Measurements from ENCODE around the gene SLC29A2.
"Not testable (repeated sequence)": the region's sequence is repeated elsewhere in the genome, so short reads cannot be mapped to it uniquely, and the experiment has no call there.

The SLC29A2 gene

GRCh38 chr11:66393954-66394353, 22.4 kb upstream of the SLC29A2 start:
- POLR2A ChIA-PET: interaction anchor here (1.5 kb wide), 1 partner anchor 283 kb away, joined by 3 read pairs; no protein-coding TSS in a partner anchor
- DNase-seq (ENCODE audit: extremely low spot score): no peak
- CTCF ChIA-PET: interaction anchor here (0.7 to 1.1 kb wide), 2 partner anchors 24 to 30 kb away, joined by 3 to 6 read pairs; no protein-coding TSS in a partner anchor
- no peak for TF ChIP-seq CTBP1 (IDR thresholded peaks at IDR 0.05; ENCODE audit: borderline replicate concordance)
- no peak for TF ChIP-seq L3MBTL2 (conservative IDR thresholded peaks at IDR 0.05)
- TF ChIP-seq ELF4 (IDR thresholded peaks at IDR 0.05): no peak
- no peak for TF ChIP-seq TARDBP (IDR thresholded peaks at IDR 0.05)
- TF ChIP-seq FOXK2 (IDR thresholded peaks at IDR 0.05): no peak
- no peak for TF ChIP-seq SUZ12 (IDR thresholded peaks at IDR 0.05)
- no peak for TF ChIP-seq ZNF384 (IDR thresholded peaks at IDR 0.05)
- no peak for TF ChIP-seq SP1 (IDR thresholded peaks at IDR 0.05)
- no peak for TF ChIP-seq FOXA1 (IDR thresholded peaks at IDR 0.05)
- TF ChIP-seq BHLHE40 (IDR thresholded peaks at IDR 0.05; ENCODE audit: borderline replicate concordance): no peak
- TF ChIP-seq HDGF (IDR thresholded peaks at IDR 0.05; ENCODE audit: borderline replicate concordance): no peak
- TF ChIP-seq LEF1 (IDR thresholded peaks at IDR 0.05; ENCODE audit: borderline replicate concordance): no peak
- no peak for TF ChIP-seq FOXM1 (IDR thresholded peaks at IDR 0.05; ENCODE audit: borderline replicate concordance)
- no peak for TF ChIP-seq NFRKB (IDR thresholded peaks at IDR 0.05)
- TF ChIP-seq ARNT (IDR thresholded peaks at IDR 0.05): no peak
- TF ChIP-seq PKNOX1 (IDR thresholded peaks at IDR 0.05): no peak

GRCh38 chr11:66391322-66391721, 19.8 kb upstream of the SLC29A2 start:
- ChIA-PET CTCF (no interaction called here), POLR2A (no interaction called here)
- no peak for DNase-seq (ENCODE audit: extremely low spot score)
- TF ChIP-seq L3MBTL2 (conservative IDR thresholded peaks at IDR 0.05) (no peak), ELF4 (IDR thresholded peaks at IDR 0.05) (no peak), FOXM1 (IDR thresholded peaks at IDR 0.05; ENCODE audit: borderline replicate concordance) (no peak), FOXK2 (IDR thresholded peaks at IDR 0.05) (no peak), TARDBP (IDR thresholded peaks at IDR 0.05) (no peak), BHLHE40 (IDR thresholded peaks at IDR 0.05; ENCODE audit: borderline replicate concordance) (no peak), ZNF384 (IDR thresholded peaks at IDR 0.05) (no peak), PKNOX1 (IDR thresholded peaks at IDR 0.05) (no peak), SP1 (IDR thresholded peaks at IDR 0.05) (no peak), NFRKB (IDR thresholded peaks at IDR 0.05) (no peak), CTBP1 (IDR thresholded peaks at IDR 0.05; ENCODE audit: borderline replicate concordance) (no peak), FOXA1 (IDR thresholded peaks at IDR 0.05) (no peak), SUZ12 (IDR thresholded peaks at IDR 0.05) (no peak), HDGF (IDR thresholded peaks at IDR 0.05; ENCODE audit: borderline replicate concordance) (no peak)

GRCh38 chr11:66388780-66389386, 17.3 kb upstream of the SLC29A2 start:
- DNase-seq (ENCODE audit: extremely low spot score): peak; percentile 61
- TF ChIP-seq ARNT (IDR thresholded peaks at IDR 0.05) (no peak), CTBP1 (IDR thresholded peaks at IDR 0.05; ENCODE audit: borderline replicate concordance) (no peak), FOXA1 (IDR thresholded peaks at IDR 0.05) (no peak), NFRKB (IDR thresholded peaks at IDR 0.05) (no peak), L3MBTL2 (conservative IDR thresholded peaks at IDR 0.05) (no peak), LEF1 (IDR thresholded peaks at IDR 0.05; ENCODE audit: borderline replicate concordance) (no peak), ZNF384 (IDR thresholded peaks at IDR 0.05) (no peak), ELF4 (IDR thresholded peaks at IDR 0.05) (no peak), BHLHE40 (IDR thresholded peaks at IDR 0.05; ENCODE audit: borderline replicate concordance) (no peak), SP1 (IDR thresholded peaks at IDR 0.05) (no peak), TARDBP (IDR thresholded peaks at IDR 0.05) (no peak), PKNOX1 (IDR thresholded peaks at IDR 0.05) (no peak), HDGF (IDR thresholded peaks at IDR 0.05; ENCODE audit: borderline replicate concordance) (no peak), FOXK2 (IDR thresholded peaks at IDR 0.05) (no peak), SUZ12 (IDR thresholded peaks at IDR 0.05) (no peak)
- ChIA-PET POLR2A (interaction anchor here (0.9 to 1.5 kb wide), 4 partner anchors 16 to 50 kb away, joined by 3 to 5 read pairs (median 4); partner anchors contain the start of genes MRPL11 and SLC29A2), CTCF (interaction anchor here (0.6 to 1.7 kb wide), 18 partner anchors 9 to 103 kb away, joined by 3 to 9 read pairs (median 3); partner anchors contain the start of gene MRPL11)

GRCh38 chr11:66386171-66387069, 14.9 kb upstream of the SLC29A2 start:
- peak; percentile 68 for DNase-seq (ENCODE audit: extremely low spot score)
- TF ChIP-seq ELF4 (IDR thresholded peaks at IDR 0.05): no peak
- TF ChIP-seq PKNOX1 (IDR thresholded peaks at IDR 0.05): peak; percentile 85
- CTCF ChIA-PET: interaction anchor here (0.7 to 3.4 kb wide), 21 partner anchors 9 to 1672 kb away, joined by 3 to 31 read pairs (median 5); partner anchors contain the start of gene MRPL11
- POLR2A ChIA-PET: interaction anchor here (1.0 to 4.4 kb wide), 5 partner anchors 15 to 252 kb away, joined by 3 to 19 read pairs (median 3); partner anchors contain the start of genes RBM4 and SLC29A2

GRCh38 chr11:66384316-66384715, 12.8 kb upstream of the SLC29A2 start:
- CTCF ChIA-PET: interaction anchor here (0.7 to 3.4 kb wide), 3 partner anchors 10 to 94 kb away, joined by 3 to 31 read pairs (median 3); no protein-coding TSS in a partner anchor
- POLR2A ChIA-PET: interaction anchor here (4.4 kb wide), 1 partner anchor 13 kb away, joined by 19 read pairs; the partner anchor contains the start of gene SLC29A2
- DNase-seq (ENCODE audit: extremely low spot score): not testable (repeated sequence)

- CTCF ChIA-PET: interaction anchor here (0.6 to 1.5 kb wide), 2 partner anchors 9 to 50 kb away, joined by 3 to 9 read pairs; no protein-coding TSS in a partner anchor
- POLR2A ChIA-PET: interaction anchor here (1.3 kb wide), 1 partner anchor 9 kb away, joined by 7 read pairs; the partner anchor contains the start of gene SLC29A2
- DNase-seq (ENCODE audit: extremely low spot score): not testable (repeated sequence)
Observed at GRCh38 chr11:66380264-66380663, 8.7 kb upstream of the SLC29A2 start.

All from HEK293T (cell line).